Naive B cell (primary cell): ENCODE data around the gene MT2A. TPM values are rescaled to one million over a fixed set of nuclear protein-coding genes. Genes with fewer than 3 reads are reported as not detected.

ENCODE experiments used
- ATAC-seq, 2 donors: fragments of 150-1000 bp; cut with Tn5 transposase; 2 replicates each; pipeline ENCODE4 v1.10.0; 2021; ENCODE audit warnings: low read depth in 2 of 2, mild to moderate bottlenecking in 2 of 2, moderate library complexity in 2 of 2
- DNase-seq: peaks from one replicate; pipeline ENCODE4 v3.0.0; 2022
- H3K27ac Mint-ChIP-seq, 6 donors: one replicate each; pipeline ENCODE4 v1.8.0; 2020 to 2022; ENCODE audit warnings: mild to moderate bottlenecking in 6 of 6, mixed read lengths in 6 of 6, moderate library complexity in 5 of 6, inconsistent platforms in 2 of 6
- H3K27me3 Mint-ChIP-seq, 3 donors: one replicate each; pipeline ENCODE4 v1.8.0; 2021 to 2022; ENCODE audit warnings: mixed read lengths in 3 of 3, mild to moderate bottlenecking in 1 of 3
- H3K36me3 Mint-ChIP-seq, 2 donors: one replicate each; pipeline ENCODE4 v1.8.0; 2020 to 2022; ENCODE audit warnings: mixed read lengths in 2 of 2, inconsistent platforms in 1 of 2, mild to moderate bottlenecking in 1 of 2
- H3K4me1 Mint-ChIP-seq, 3 donors: one replicate each; pipeline ENCODE4 v1.8.0; 2020 to 2022; ENCODE audit warnings: mixed read lengths in 3 of 3, inconsistent platforms in 1 of 3, mild to moderate bottlenecking in 1 of 3, moderate library complexity in 1 of 3
- H3K4me3 Mint-ChIP-seq, 8 donors: one replicate each; pipeline ENCODE4 v1.8.0; 2020 to 2022; ENCODE audit warnings: mild to moderate bottlenecking in 8 of 8, mixed read lengths in 8 of 8, moderate library complexity in 8 of 8, inconsistent platforms in 2 of 8
- H3K9me3 Mint-ChIP-seq, 7 donors: one replicate each; pipeline ENCODE4 v1.8.0; 2020 to 2022; ENCODE audit warnings: mixed read lengths in 7 of 7, mild to moderate bottlenecking in 5 of 7, inconsistent platforms in 2 of 7, moderate library complexity in 1 of 7
- polyA plus RNA-seq, 6 donors: library from polyadenylated mRNA; unstranded; fragments of 300-500 nt; fragmentation: Illumina TruSeq; gene quantifications; one replicate each; pipeline ENCODE4 v1.2.3, GENCODE V29; 2021; ENCODE audit warnings: low read depth in 6 of 6

Gene MT2A
- polyA plus RNA-seq, 6 donors from 2014 or later, result 8.6 to 18.6 (median 11.2) TPM

DNA sequence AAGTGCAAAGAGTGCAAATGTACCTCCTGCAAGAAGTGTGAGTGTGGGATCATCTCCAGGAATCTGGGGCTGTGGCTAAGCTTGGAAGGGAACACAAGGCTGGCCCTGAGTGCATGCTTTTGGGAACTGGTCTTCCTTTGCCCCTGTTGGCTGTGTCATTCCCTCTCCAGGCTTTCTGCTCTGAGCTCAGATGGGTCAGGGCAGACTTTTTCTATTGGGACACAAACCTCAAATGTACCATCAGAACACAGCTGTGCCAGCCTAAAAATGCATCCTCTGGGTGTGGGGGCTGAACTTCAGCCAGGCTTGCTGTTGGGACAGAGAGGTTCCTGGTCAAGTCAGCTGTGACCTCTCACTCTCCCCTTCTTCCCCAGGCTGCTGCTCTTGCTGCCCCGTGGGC lies 44.2 kb downstream of the MT2A start:
- no peak overlapping the region for H3K4me3 Mint-ChIP-seq
- DNase-seq (no peak), ATAC-seq (no peak)
- peaks cover 29 to 50% (median 41%) of the 10 kb centered on the region in 3 donors for H3K27me3 Mint-ChIP-seq
- no peaks in the 10 kb centered on the region for H3K9me3 Mint-ChIP-seq
- peaks cover 9 to 18% (median 10%) of the 10 kb centered on the region in 3 donors for H3K4me1 Mint-ChIP-seq
- H3K27ac Mint-ChIP-seq, result peak overlapping the region in 1 of 6 donors; percentile 16
- no peaks in the 10 kb centered on the region for H3K36me3 Mint-ChIP-seq

DNA sequence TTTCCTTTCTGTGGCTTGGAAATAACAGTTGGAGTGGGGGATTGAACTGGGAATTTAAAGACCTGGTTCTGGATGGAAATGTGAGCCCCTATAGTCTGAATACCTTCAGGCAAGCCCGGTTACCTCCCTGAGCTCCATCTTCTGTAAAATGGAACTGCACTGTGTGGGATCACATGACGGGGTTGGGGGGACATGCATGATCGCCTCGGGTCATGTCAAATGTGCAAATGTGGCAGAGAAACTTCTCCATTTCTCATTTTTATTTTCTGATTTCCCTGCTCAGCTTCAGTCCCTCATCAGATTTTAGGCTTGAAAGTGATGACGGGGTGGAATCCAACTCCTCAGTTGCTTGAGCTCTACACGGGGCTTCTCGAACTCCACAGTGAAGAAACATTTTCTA lies 44.8 kb downstream of the MT2A start:
- H3K4me3 Mint-ChIP-seq, result peak overlapping the region in 2 of 8 donors; percentile 11 to 20
- H3K4me1 Mint-ChIP-seq, result peaks cover 14 to 22% (median 16%) of the 10 kb centered on the region in 3 donors

DNA sequence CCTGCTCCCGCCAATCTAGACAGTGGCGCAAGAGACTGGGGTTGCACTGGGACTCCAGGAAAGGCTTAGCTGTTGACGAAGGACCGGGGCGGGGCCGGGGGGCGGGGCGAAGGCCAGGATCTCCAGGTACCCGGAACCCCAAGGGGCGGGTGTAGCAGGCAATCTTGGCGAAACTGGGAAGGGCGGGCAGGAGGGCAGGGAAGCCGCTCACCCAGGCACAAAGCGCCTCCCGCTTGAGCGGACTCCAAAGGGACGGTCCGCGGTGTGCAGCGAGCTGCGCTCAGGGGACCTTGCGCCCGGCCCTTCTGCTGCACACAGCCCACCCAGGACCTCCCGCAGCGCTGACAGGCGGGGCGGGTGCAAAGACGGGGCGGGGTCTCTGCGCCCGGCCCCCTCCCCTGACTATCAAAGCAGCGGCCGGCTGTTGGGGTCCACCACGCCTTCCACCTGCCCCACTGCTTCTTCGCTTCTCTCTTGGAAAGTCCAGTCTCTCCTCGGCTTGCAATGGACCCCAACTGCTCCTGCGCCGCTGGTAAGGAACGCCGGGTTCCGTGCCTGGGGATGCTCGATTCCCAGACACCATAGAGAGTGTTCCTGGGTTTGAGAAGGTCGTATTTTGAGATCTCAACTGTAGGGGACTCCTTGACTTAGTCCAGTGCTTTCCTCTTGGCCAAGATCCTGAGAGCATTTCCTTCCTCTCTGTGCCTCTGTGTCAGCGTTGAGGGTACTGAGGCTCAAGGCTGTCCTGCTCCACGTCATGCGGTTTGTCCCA lies 49.4 kb downstream of the MT2A start, which contains the start of gene MT1F:
Gene MT1F, plus strand, starts transcription at position 405 of the 772 bp plus-strand sequence. Its CDS starts 100 bp downstream, at position 505.
- H3K27me3 Mint-ChIP-seq, result peaks cover 16 to 49% (median 29%) of the 10 kb centered on the region in 3 donors
- no peaks in the 10 kb centered on the region for H3K9me3 Mint-ChIP-seq
- peak within 1 kb of the TSS in 4 of 6 donors; percentile 69 to 81 (median 78) for H3K27ac Mint-ChIP-seq
- peaks cover 22 to 35% (median 24%) of the 10 kb centered on the region in 3 donors for H3K4me1 Mint-ChIP-seq
- no peaks in the 10 kb centered on the region for H3K36me3 Mint-ChIP-seq
- peak within 1 kb of the TSS; percentile 90 to 97 (median 96) for H3K4me3 Mint-ChIP-seq
- DNase-seq (peak; percentile 27), ATAC-seq (peak; percentile 66 to 72)

More for the DNA sequence above, 44.8 kb downstream of the MT2A start:
- ATAC-seq (peak; percentile 41 to 43), DNase-seq (peak; percentile 15)
- H3K27ac Mint-ChIP-seq, result peak overlapping the region in 2 of 6 donors; percentile 16 to 73
- H3K9me3 Mint-ChIP-seq, result no peaks in the 10 kb centered on the region
- no peaks in the 10 kb centered on the region for H3K36me3 Mint-ChIP-seq
- peaks cover 27 to 44% (median 35%) of the 10 kb centered on the region in 3 donors for H3K27me3 Mint-ChIP-seq

DNA sequence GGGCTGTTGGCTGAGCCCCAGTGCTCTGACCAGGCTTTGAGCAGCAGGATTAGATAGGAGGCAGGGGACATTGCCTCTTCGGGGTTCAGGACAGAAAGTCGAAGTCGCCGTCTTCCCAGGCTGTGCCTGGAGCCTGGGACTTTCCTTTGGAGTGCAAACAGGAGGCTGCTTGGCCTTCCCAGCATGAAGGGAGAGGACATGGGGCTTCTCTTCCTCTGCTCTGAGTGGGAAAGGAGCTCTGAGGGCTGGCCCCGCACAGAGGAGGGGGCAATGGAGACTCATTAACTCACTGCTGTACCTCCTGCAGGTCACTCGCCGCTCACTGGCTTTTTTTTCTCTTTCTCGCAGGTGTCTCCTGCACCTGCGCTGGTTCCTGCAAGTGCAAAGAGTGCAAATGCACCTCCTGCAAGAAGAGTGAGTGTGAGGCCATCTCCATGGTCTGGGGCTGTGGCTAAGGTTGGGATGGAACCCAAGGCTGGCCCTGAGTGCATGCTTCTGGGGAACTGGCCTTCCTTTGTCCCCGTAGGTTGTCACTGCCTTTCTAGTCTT lies 50.0 kb downstream of the MT2A start:
- no peak for ATAC-seq
- Mint-ChIP-seq H3K9me3 (no peaks in the 10 kb centered on the region), H3K27me3 (peaks cover 14 to 49% (median 36%) of the 10 kb centered on the region in 3 donors), H3K4me3 (peak overlapping the region; percentile 90 to 97 (median 96)), H3K27ac (peak overlapping the region in 2 of 6 donors; percentile 16 to 81), H3K4me1 (peaks cover 23 to 31% (median 26%) of the 10 kb centered on the region in 3 donors), H3K36me3 (peaks cover 0 to 5% of the 10 kb centered on the region in 2 donors)
- no peak for DNase-seq

Other genes with a start within 250 kb of the MT2A start
- 100 to 1,000 TPM in 3 of 6 donors, 10 to 100 TPM in 3; 54.4 to 290 (median 98.6) TPM for gene AMFR, start 183.0 kb upstream of the MT2A start, polyA plus RNA-seq
- 10 to 100 TPM; 61.6 to 83.9 (median 71.4) TPM for gene NUDT21, start 157.3 kb upstream of the MT2A start, polyA plus RNA-seq
- gene OGFOD1, start 157.0 kb upstream of the MT2A start, polyA plus RNA-seq, result 10 to 100 TPM; 48.7 to 84.1 (median 69.7) TPM
- gene BBS2, start 88.6 kb upstream of the MT2A start, polyA plus RNA-seq, result 10 to 100 TPM in 5 of 6 donors, 1 to 10 TPM in 1; 9.8 to 28.8 (median 17.7) TPM
- gene MT4, start 43.5 kb upstream of the MT2A start, polyA plus RNA-seq, result not detected
- not detected for gene MT3, start 19.1 kb upstream of the MT2A start, polyA plus RNA-seq
- gene MT1E, start 17.2 kb downstream of the MT2A start, polyA plus RNA-seq, result not detected
- gene MT1M, start 24.1 kb downstream of the MT2A start, polyA plus RNA-seq, result not detected
- gene MT1A, start 30.1 kb downstream of the MT2A start, polyA plus RNA-seq, result not detected
- gene MT1B, start 43.3 kb downstream of the MT2A start, polyA plus RNA-seq, result not detected
- gene MT1F, start 49.4 kb downstream of the MT2A start, polyA plus RNA-seq, result 10 to 100 TPM in 1 of 6 donors, 1 to 10 TPM in 5; 4.0 to 10.3 (median 4.6) TPM
- gene MT1G, start 59.5 kb downstream of the MT2A start, polyA plus RNA-seq, result not detected
- gene MT1H, start 61.2 kb downstream of the MT2A start, polyA plus RNA-seq, result not detected
- gene MT1X, start 73.9 kb downstream of the MT2A start, polyA plus RNA-seq, result 1 to 10 TPM in 5 of 6 donors, not detected in 1; 2.4 to 8.9 (median 8.0) TPM
- gene NUP93, start 121.5 kb downstream of the MT2A start, polyA plus RNA-seq, result 10 to 100 TPM; 54.7 to 72.7 (median 66.8) TPM